ENCODE results near the gene EHD4.

EHD4 gene

GRCh38 chr15:41979493-41980266 lies 7.3 kb upstream of the EHD4 start:
- no peak for DNase-seq

- DNase-seq = no peak
These were observed 6.2 kb upstream of the EHD4 start for GRCh38 chr15:41978534-41978933.

- no peak for DNase-seq
These were observed 5.5 kb upstream of the EHD4 start for GRCh38 chr15:41977757-41978383.

GRCh38 chr15:41975669-41976068 lies 3.3 kb upstream of the EHD4 start:
- DNase-seq = peak; percentile 52

- peak; percentile 57 for DNase-seq
These were observed 1.7 kb upstream of the EHD4 start for GRCh38 chr15:41974041-41974440.

GRCh38 chr15:41971895-41972252 lies 483 bp downstream of the EHD4 start:
- DNase-seq = peak; percentile 39

- peak; percentile 89 for DNase-seq
These were observed 1.1 kb downstream of the EHD4 start for GRCh38 chr15:41971089-41971894.

- no peak for DNase-seq
These were observed 1.9 kb downstream of the EHD4 start for GRCh38 chr15:41970456-41970855.

GRCh38 chr15:41969851-41970431 lies 2.4 kb downstream of the EHD4 start:
- DNase-seq = peak; percentile 52

- DNase-seq = peak; percentile 84
These were observed 3.7 kb downstream of the EHD4 start for GRCh38 chr15:41968701-41969100.

- peak; percentile 96 for DNase-seq
These were observed 4.7 kb downstream of the EHD4 start for GRCh38 chr15:41967506-41968206.

- no peak for DNase-seq
These were observed 5.4 kb downstream of the EHD4 start for GRCh38 chr15:41966920-41967465.

- DNase-seq = no peak
These were observed 5.9 kb downstream of the EHD4 start for GRCh38 chr15:41966414-41966812.

- DNase-seq = no peak
These were observed 6.6 kb downstream of the EHD4 start for GRCh38 chr15:41965441-41966413.

- DNase-seq = no peak
These were observed 10.7 kb downstream of the EHD4 start for GRCh38 chr15:41961595-41962202.

- peak; percentile 42 for DNase-seq
These were observed 11.3 kb downstream of the EHD4 start for GRCh38 chr15:41961001-41961518.

GRCh38 chr15:41958002-41958420 lies 14.3 kb downstream of the EHD4 start:
- no peak for DNase-seq

GRCh38 chr15:41957021-41957897 lies 15.1 kb downstream of the EHD4 start:
- DNase-seq = no peak

GRCh38 chr15:41955807-41956525 lies 16.4 kb downstream of the EHD4 start:
- DNase-seq = no peak
